ENCODE measurements around the gene MYO1D.
A peak's percentile ranks its signal among the peaks of the same experiment; 100 is the strongest.

DNA sequence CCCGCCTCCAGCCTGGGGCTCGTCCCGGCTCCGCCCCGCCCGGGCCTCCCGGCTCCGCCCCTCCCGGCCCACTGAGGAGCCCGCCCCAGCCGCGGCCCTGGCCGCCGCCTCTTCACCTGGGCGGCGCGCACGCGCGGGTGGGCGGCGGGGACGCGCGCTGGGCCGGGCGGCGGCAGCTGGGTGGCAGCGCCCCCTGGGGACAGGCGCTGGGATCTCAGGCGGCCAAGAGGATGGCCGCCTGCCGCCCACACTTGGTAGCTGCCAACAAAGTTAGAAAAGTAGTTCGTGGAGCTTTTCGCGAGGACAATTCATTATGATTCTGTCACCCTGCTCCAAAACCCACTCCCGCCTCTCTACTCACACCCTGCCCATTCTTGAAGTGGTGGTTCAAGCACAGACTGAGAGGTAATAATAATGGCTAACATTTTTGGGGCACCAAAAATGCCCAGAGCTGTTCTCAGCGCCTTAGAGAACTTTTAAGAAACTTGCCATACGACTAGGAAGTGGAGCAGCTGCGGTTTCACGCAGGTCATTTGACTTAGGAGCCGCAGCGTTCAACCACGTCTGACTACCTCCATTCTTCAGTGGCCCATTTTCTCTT is 340 bp upstream of the MYO1D start:
- peak; percentile 71 to 99 (median 98) for TF ChIP-seq CTCF (IDR thresholded peaks at IDR 0.05)
- TF ChIP-seq POLR2A (IDR thresholded peaks at IDR 0.05): no peak
- no peak for TF ChIP-seq EP300 (IDR thresholded peaks at IDR 0.05)
